Stimulated activated CD4-positive, alpha-beta T cell treated with anti-CD3 and anti-CD28 coated beads, Interleukin-12 subunit alpha, Interleukin-12 subunit beta, amount 100 ng/mL, for 24 hours (primary cell): Measurements from ENCODE around the gene KRTAP10-3.

Experiments used
- DNase-seq, 2 experiments: peaks; one replicate each; pipeline ENCODE4 v3.0.0-alpha.2; 2020; ENCODE audit warnings: low read depth in 2 of 2

KRTAP10-3 gene

DNA sequence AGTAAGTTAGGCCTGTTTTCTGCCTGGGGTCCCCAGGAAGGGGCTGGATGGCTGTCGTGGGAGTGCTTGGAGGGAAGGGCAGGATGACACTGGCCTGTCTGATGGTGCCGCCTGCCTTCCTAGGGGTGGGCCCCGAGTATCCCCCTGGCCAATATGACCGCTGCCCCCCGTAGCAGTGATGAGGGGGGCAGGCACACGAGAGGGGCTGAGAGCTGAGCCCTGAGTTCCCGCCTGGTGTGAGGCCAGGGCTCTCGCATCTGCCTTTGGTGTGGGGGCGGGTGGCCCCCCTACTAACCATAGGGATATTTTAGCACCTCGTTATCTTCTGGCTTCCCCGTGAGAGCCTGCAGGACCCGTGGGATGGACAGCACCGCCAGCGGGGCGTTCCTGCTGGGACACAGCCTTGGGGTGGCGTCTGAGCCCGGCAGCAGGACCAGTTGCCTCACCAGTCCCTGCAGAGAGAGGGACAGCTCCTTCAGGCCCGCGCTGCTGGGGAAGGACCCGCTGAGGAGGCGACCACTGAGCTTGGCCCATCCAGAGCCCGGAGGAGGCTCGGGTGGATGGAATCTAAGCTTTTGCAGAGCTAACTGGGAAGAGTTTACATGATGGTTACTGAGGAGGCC, 29.0 kb downstream of the KRTAP10-3 start:
- DNase-seq = no peak

DNA sequence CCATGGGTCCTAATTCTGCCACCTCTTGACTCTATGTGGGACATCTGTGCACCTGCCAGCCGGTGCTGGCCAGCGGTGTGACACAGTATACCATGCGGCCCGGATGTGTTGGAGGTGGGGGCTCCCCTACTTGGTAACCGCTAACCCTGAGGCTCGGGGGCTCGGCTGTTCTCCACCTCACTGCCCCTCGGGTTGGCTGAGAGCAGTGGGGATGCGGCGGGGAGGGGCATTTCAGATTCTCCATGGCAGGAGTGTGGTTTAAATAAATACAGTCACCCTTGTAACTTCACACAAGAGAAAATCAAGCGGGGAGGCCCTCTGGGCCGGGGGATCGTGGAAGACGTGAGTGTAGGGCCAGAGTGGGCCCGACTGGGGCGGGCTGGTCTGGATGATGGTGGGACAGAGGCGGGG, 29.6 kb downstream of the KRTAP10-3 start:
- no peak for DNase-seq

DNA sequence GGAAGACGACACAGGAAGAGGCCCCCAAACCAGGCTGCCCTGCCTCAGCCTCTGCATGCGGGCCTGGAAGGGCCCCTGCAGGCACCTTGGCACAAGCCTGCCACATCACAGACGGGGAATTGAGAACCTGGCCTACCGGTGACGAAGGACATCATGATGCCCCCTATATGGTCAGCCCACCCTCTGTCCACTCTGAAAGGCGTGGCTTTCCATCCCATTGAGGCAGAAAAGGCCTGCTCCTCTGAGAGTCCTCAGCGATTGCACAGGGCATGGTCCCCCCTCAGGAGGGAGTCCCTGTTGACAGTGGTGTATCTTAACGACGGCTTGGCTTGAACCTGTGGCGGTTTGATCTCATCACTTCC, 30.0 kb downstream of the KRTAP10-3 start:
- DNase-seq = no peak

DNA sequence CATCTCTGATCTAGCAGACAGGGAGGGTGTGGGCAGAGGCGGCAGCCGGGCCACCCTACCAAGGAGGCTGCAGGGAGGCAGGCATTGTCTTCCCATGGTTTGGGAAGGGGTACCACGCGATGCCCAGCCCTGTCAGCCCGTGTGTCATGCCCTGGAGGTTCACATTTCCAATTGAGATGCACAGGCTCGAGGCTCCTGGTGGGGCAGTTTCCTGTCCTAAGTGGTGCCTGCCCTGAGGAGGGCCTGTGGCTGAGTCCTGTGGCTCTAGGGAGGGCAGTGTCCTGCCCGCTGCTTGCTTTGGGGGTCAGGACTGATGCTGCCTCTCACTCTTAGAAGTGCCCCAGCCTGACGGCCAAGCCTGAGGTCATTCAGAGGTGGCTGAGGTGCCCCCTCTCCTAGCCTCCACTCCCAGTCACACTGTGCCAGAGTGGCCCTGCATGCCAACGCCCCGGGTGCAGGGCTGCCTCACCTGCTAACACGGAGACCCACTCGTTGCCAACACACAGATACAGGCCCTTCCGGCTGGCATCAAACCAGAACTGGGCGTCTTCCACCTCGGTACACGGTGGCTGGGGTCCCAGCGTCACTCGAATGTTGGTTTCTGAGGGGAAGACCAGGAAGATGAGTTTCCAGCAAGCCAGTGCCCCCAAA, 30.5 kb downstream of the KRTAP10-3 start:
- no peak for DNase-seq

DNA sequence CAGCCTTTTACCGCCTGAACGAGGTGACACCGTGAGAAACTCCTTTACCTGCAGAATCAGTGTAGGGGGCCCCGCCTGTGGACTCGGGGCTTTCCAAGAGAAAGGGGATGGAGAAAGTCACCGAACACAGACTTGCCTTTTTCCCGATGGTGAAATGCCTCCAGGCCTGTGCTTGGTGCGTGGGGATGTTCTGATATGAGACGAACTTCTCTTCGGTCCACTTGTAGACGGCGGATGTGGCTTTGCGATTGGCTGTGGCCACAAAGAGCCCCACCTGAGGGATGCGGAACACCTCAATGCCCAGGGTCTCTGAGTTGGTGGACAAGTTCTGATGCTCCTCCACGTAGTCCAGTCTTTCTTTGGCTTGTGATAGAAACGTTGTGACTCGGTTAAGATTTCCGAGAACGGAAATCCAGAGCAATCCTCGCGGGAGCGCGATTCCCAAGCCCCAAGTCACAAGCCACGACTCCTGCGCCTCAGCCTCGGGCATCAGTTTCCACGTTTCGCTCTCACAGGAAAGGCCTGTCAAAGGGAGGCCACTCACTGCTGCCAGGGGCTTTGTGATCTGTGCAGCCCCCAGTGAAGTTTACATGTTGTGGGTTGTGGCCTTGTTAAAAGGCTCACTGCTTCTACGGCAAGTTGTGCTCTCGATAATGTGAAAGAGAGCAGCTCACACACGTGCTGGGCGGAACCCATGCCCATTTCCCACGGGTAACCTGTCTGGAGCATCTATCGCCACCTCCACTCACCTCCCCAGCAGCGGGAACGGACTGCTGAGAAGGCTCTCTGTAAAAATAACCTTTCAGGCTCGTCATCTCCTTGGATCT, 31.2 kb downstream of the KRTAP10-3 start:
- DNase-seq = no peak

DNA sequence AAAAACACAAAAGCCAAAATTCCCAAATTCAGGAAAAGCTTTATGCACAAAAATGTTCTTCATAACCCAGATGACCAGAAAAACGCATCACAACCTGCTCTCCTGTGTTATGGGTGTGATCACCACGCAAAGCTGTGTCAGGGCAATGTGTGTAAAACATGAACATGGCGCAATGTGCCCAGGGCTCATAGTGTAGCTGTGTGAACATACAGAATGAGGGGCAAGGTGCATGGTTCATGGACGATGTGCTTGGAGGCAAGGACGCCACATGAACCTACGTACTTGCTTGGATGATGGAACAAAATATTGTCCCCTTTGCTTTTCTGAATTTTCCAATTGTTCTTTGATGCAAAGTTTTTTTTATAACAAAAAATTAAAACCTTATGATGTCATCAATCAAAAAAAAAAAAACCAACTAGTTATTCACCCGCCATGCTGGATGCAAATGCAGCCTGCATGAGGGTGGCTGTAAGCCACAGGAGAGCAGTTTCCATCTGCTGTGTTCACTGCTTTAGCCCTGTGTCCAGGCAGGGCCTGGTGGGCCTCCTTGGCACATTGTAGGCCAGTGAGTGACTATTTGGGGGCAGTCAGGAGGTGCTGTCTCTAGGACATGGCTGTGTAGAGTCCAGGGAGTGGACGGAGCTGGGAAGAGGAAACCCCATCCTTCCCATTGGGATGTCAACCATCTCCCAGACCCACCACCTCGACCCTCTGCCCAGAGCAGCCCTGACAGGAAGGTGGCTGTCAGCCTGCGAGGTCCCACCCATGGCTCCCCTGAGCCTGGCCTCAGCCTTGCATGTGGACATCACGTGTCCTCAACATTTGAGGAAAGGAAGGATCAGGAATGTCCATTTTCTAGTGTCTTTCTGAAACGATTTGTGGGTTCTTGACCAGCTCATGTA, 32.2 kb downstream of the KRTAP10-3 start:
- DNase-seq = no peak

DNA sequence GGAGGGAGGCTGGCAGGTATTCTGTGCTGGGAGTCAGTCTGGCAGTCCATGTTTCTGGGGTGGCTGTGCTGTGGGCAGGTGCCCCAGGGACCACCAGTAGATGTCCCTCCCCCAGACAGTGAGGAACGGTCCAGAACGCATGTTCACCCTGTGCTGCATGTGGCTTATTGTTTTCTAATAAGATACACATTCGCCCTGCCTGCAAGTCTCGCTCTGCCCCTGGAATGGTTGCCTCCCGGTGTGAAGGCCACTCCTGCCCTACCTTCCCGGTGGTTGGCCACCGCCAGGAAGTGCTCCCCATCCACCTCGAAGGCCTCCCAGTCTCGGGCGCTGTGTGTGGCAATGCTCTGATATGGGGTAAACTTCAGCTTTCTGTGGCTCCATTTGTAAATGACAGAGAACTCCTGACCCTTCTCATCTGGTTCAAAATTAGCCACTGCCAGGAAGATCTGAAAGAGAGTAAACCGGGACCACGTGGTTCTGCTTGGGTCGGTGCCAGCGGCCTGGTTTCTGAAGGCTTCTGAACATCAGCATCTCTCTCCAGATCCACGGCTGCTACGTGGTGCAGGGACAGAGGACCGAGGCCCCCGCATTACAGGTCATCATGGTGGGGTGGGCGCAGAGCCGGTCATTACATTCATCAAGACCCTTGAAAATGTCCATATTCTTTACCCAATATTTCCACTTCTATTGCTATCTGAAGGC, 33.1 kb downstream of the KRTAP10-3 start:
- no peak for DNase-seq

DNA sequence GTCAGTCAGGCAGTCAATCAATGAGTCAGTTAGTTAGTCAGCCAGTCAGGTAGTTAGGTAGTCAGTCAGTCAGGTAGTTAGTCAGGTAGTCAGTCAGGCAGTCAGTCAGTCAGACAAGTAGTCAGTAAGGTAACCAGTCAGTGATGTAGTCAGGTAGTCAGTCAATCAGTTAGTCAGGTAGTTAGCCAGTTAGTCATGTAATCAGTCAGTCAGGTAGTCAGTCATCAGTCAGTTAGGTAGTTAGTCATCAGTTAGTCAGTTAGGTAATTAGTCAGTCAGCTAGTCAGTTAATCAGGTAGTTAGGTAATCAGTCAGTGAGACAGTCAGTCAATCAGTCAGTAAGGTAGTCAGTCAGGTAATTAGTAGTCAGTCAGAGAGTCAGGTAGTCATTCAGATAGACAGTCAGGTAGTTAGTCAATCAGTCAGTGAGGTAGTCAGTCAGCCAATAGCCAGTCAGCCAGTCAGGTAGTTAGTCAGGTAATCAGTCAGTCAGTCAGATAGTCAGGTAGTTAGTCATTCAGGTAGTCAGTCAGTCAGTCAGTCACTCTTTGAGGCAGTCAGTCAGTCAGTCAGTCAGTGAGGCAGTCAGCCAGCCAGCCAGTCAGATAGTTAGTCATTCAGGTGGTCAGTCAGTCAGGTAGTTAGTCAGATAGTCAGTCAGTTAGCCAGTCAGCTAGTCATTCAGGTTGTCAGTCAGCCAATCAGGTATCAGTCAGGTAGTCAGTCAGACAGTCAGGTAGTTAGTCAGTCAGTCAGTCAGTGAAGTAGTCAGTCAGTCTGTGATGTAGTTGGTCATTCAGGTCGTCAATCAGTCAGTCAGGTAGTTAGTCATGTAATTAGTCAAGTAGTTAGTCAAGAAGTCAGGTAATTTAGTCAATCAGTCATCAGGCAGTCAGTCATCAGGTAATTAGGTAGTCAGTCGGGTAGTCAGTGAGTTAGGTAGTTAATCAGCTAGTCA, 33.9 kb downstream of the KRTAP10-3 start:
- no peak for DNase-seq

DNA sequence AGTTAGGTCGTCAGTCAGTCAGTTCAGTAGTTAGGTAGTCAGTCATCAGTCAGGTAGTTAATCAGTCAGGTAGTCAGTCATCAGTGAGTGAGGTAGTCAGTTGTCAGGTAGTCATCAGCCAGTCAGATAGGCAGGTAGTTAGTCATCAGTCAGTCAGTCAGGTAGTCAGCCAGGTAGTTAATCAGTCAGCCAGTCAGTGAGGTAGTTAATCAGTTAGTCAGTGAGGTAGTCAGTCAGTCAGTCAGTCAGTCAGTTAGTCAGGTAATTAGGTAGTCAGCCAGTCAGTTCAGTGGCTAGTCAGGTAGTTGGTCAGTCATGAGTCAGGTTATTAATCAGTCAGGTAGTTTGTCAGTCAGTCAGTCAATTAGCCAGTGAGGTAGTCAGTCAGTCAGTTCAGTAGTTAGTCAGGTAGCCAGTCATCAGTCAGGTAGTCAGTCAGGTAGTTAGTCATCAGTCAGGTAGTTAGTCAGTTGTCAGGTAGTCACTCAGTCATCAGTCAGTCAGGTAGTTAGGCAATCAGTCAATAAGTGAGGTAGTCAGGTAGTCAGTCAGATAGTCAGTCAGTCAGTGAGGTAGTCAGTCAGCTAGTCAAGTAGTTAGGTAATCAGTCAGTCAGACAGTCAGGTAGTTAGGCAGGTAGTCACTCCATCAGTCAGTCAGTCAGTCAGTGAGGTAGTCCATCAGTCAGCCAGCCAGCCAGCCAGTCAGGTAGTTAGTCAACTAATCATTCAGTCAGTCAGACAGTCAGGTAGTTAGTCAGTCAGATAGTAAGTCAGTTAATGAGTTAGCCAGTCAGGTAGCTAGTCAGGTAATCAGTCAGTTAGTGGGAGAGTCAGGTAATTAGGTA, 34.8 kb downstream of the KRTAP10-3 start:
- no peak for DNase-seq

DNA sequence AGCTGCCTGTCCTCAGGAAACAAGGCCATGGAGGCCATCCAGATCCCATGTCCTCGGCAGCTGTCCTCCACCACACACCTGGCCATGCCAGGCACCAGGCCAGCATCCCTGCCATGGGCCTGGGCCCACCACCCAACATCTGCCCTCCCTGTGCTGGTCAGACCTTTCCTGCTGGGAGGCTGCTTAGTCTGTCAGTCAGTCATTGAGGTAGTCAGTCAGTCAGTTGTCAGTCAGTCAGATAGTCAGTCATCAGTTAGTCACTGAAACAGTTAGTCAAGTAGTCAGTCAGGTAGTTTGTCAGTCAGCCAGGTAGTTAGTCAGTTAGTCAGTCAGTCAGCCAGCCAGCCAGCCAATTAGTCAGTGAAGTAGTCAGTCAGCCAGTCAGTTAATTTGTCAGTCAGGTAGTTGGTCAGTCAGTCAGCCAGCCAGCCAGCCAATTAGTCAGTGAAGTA, 35.8 kb downstream of the KRTAP10-3 start:
- no peak for DNase-seq

DNA sequence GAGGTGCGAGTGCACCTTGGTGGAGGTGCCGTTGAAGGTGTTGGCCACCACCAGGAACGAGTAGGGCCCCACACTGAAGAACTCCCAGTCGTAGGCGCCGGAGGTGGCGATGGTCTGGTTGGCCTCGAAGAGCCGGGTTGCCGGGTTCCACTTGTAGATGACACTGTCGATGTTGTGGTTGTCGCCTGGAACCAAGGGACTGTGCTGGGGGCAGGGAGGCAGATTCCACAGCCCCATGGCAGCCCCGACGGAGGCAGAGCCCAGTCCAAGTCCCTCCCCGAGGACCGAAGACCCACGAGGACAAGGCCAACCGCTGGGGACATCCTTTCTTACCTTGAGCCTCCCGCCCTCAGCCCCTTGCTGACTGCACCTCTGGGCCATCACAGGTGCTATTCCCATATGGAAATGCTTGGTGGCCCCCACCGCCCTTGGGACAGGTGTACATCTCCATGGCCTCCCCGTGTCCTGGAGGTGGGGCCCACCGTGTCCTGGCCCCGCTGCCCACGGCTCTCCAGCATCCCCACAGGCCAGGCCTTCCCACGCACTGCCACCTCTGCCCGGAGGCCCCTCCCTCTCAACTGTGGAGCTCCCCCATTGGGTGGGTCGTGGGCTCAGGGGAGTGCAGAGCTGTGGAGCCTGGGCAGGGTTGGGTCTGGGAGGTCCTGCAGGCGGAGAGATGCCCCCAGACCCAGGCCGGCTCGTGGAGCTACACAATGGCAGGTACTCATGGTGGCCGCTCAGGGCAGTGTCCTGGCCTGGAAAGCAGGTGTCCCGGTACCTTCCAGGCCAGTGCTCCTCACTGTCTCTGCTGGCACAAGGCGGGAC, 36.5 kb downstream of the KRTAP10-3 start:
- no peak for DNase-seq

DNA sequence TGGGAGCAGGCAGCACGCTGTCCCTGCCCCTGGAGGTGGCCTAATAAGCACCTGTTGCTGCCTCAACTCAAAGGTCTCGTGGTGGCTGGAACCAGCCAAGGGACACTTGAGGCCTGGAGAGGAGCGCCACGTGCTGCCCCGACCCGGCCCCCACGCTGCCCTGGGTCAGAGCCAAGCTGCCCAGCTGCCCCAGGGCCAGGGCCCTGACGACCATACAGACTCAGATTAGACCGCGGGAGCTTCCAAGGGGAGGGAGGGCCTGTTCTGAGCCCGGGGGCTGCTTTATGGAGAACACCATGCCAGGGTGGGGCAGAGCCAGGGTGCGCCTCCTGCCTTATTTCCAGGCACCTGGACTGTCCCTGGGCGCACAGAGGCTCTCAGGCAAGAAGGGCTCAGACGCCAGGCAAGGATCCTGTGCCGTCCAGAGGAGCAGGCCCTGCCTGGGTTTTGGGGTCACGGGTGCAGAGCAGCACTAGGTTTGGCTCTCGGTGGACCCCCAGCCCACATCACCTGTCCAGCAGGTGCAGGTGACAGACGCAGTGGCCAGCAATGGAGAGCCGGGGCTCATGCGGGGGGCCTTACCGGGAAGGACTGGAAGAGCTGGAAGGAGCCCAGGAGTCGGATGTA, 37.2 kb downstream of the KRTAP10-3 start:
- DNase-seq = no peak

DNA sequence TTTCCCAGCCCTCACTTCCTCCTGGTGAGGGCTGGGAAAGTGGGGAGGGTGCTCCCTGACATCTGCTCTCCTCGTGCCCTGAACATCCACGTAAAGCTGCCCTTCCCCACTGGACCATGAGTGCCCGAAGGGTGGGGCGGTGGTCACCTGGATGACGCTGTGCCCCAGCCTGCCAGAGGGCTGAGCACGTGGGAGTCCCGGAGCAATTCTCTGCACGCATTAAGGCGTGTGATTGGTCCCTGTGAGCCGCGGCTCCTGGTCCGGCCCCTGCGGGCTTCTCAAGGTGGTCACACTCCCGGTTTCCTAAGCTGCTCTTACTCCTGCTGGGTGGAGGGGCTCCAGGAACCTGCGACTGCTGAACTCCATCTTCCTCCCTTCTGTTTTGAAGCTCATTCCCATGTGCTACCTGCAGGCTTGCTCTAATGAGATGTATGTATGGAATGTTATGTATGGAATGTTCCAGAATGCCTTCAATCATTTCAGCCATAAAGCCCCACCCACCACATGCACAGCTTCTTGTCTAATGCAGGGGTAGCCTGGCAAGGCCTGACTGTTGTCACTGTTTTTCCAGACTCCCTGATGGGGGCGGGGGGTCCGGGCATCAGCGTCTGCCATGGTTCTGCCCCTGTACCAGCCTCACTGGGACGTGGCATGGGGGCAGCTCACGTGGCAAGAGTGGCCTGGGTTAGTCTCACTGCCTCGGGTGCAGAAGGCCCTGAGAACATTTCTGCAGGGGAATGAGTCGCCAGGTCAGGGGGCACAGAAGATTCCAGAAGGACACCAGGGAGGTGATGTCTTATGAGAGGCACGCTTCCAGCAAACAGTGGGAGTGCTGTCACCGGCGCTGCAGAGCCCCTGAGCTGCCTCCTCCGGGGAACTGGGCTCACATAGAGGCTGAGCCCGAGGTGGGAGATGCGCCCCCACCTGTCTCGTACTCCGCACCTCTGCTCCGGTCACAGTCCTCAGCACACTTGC, 38.0 kb downstream of the KRTAP10-3 start:
- DNase-seq = no peak

DNA sequence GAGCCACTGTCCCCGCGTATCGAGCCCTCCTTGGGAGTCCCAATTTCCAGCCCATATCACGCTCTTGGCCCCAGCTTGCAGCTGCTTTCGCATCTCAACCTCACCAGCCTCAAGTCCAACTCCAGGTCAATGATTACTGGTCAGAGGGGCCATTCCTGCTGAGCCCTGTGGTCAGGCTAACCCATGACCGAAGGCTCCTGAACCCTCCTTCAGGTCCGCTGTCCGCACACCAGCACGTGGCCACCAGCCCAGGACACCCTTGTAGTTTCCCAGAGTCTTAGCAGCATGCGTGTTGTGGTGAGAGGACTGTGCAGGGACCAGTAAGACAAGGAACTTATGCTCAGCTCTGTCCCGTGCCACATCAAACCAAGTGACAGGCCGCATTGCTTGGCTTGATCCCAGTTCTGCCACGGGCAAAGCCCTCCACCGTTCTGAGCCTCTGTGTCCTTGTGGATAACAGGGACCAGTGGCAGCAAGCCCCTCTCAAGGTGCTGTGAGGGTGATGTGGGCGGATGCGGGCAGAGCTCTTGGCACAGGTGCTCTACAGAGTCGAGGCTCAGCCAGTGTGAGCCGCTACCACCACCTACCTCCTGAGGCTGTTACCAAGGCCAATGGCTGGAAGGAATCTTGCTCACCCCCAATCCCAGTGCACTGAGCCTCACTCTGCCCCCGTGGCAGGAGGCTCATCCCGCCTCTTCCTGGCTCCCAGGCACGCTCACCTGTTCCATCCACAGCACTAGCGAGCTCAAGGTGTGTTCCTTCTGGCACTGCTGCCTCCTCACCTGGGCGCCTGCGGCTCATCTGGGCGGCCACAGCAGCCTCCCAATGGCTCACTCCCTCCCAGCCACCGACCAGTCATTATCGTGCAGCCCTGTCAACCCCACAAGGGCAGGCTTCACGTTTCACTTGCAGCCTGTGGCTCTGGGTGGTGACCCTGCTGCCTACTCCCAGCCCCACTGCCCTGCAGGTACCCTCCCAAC, 39.0 kb downstream of the KRTAP10-3 start:
- DNase-seq = no peak

DNA sequence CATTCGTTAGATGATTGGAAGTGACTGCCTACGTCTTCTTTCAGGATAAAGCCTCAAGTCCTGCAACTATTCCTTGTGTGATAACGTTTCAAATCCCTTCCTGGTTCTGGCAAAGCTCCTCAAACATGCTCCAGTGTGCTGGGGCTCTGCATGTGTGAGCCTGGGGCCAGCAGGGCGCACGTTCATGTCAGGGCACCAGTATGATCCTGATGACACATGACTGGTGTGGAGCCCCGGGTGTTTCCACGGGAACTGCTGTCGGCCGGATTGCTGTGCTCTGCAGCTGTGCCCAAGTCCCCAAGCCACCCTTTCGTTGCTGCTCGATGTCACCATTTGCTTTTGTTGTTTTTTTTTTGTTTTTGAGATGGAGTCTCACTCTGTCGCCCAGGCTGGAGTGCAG, 39.9 kb downstream of the KRTAP10-3 start:
- no peak for DNase-seq
